Left forelimb (tissue), 1 donor: ENCODE data around the gene CCDC106.

Experiments used
- DNase-seq: peaks from one replicate; pipeline ENCODE4 v3.0.0-alpha.2; 2018; ENCODE audit warnings: low spot score

CCDC106 gene

GRCh38 chr19:55613930-55614710 lies 33.9 kb upstream of the CCDC106 start:
- no peak for DNase-seq

- DNase-seq: no peak
Observed at GRCh38 chr19:55614711-55615542, 33.1 kb upstream of the CCDC106 start.

GRCh38 chr19:55615543-55616394 lies 32.2 kb upstream of the CCDC106 start:
- no peak for DNase-seq

GRCh38 chr19:55616395-55616875 lies 31.6 kb upstream of the CCDC106 start:
- no peak for DNase-seq

GRCh38 chr19:55617426-55617825 lies 30.6 kb upstream of the CCDC106 start:
- no peak for DNase-seq

- no peak for DNase-seq
Observed at GRCh38 chr19:55618426-55618825, 29.6 kb upstream of the CCDC106 start.

- DNase-seq: no peak
Observed at GRCh38 chr19:55619286-55619685, 28.7 kb upstream of the CCDC106 start.

GRCh38 chr19:55620410-55621204 lies 27.4 kb upstream of the CCDC106 start:
- no peak for DNase-seq

GRCh38 chr19:55621205-55621672 lies 26.8 kb upstream of the CCDC106 start:
- DNase-seq: no peak

- DNase-seq: no peak
Observed at GRCh38 chr19:55621673-55622231, 26.3 kb upstream of the CCDC106 start.

GRCh38 chr19:55622242-55622969 lies 25.6 kb upstream of the CCDC106 start:
- DNase-seq: no peak

GRCh38 chr19:55623130-55623529 lies 24.9 kb upstream of the CCDC106 start:
- no peak for DNase-seq

GRCh38 chr19:55623561-55623960 lies 24.5 kb upstream of the CCDC106 start:
- DNase-seq: no peak

- peak; percentile 96 for DNase-seq
Observed at GRCh38 chr19:55624109-55625003, 23.7 kb upstream of the CCDC106 start, which contains the start of gene ZNF784. Gene ZNF784, minus strand, starts transcription at chr19:55624566. Its CDS starts 5 bp downstream, at chr19:55624561.

GRCh38 chr19:55625004-55625326 lies 23.0 kb upstream of the CCDC106 start:
- no peak for DNase-seq

GRCh38 chr19:55626350-55626749 lies 21.7 kb upstream of the CCDC106 start:
- no peak for DNase-seq

GRCh38 chr19:55632463-55632834 lies 15.6 kb upstream of the CCDC106 start:
- DNase-seq: no peak

GRCh38 chr19:55633861-55634260 lies 14.2 kb upstream of the CCDC106 start:
- no peak for DNase-seq

GRCh38 chr19:55635334-55635717 lies 12.7 kb upstream of the CCDC106 start:
- DNase-seq: no peak
